ENCODE measurements around the gene FANCC.

Gene FANCC

GRCh38 chr9:95182854-95183563, 134.5 kb downstream of the FANCC start:
- H3K27ac ChIP-seq (ENCODE audit: low read depth in 2 of 2, low read length in 2 of 2), result no peak overlapping the region
- H3K36me3 ChIP-seq (ENCODE audit: control insufficient read depth in 2 of 2, insufficient read depth in 2 of 2, low read length in 2 of 2), result no peaks in the 10 kb centered on the region
- no peak overlapping the region for H3K9ac ChIP-seq (ENCODE audit: low read depth in 1 of 2, low read length in 2 of 2)
- no peaks in the 10 kb centered on the region for H3K4me1 ChIP-seq (ENCODE audit: control insufficient read depth in 2 of 2, insufficient read depth in 2 of 2, low read length in 2 of 2)
- H3K27me3 ChIP-seq (ENCODE audit: control insufficient read depth in 2 of 2, insufficient read depth in 2 of 2, low read length in 2 of 2), result no peaks in the 10 kb centered on the region
- no peak overlapping the region for H3K4me3 ChIP-seq (ENCODE audit: low read length in 2 of 2)
- no peaks in the 10 kb centered on the region for H3K9me3 ChIP-seq (ENCODE audit: control insufficient read depth in 2 of 2, low read length in 2 of 2)

GRCh38 chr9:95181835-95182234, 135.7 kb downstream of the FANCC start:
- Histone ChIP-seq H3K27me3 (ENCODE audit: control insufficient read depth in 2 of 2, insufficient read depth in 2 of 2, low read length in 2 of 2) (no peaks in the 10 kb centered on the region), H3K36me3 (ENCODE audit: control insufficient read depth in 2 of 2, insufficient read depth in 2 of 2, low read length in 2 of 2) (no peaks in the 10 kb centered on the region), H3K4me3 (ENCODE audit: low read length in 2 of 2) (no peak overlapping the region), H3K9ac (ENCODE audit: low read depth in 1 of 2, low read length in 2 of 2) (no peak overlapping the region), H3K9me3 (ENCODE audit: control insufficient read depth in 2 of 2, low read length in 2 of 2) (no peaks in the 10 kb centered on the region), H3K27ac (ENCODE audit: low read depth in 2 of 2, low read length in 2 of 2) (no peak overlapping the region), H3K4me1 (ENCODE audit: control insufficient read depth in 2 of 2, insufficient read depth in 2 of 2, low read length in 2 of 2) (no peaks in the 10 kb centered on the region)

- H3K4me3 ChIP-seq (ENCODE audit: low read length in 2 of 2), result no peak overlapping the region
- H3K27me3 ChIP-seq (ENCODE audit: control insufficient read depth in 2 of 2, insufficient read depth in 2 of 2, low read length in 2 of 2), result no peaks in the 10 kb centered on the region
- H3K9ac ChIP-seq (ENCODE audit: low read depth in 1 of 2, low read length in 2 of 2), result no peak overlapping the region
- no peaks in the 10 kb centered on the region for H3K36me3 ChIP-seq (ENCODE audit: control insufficient read depth in 2 of 2, insufficient read depth in 2 of 2, low read length in 2 of 2)
- H3K4me1 ChIP-seq (ENCODE audit: control insufficient read depth in 2 of 2, insufficient read depth in 2 of 2, low read length in 2 of 2), result no peaks in the 10 kb centered on the region
- no peak overlapping the region for H3K27ac ChIP-seq (ENCODE audit: low read depth in 2 of 2, low read length in 2 of 2)
- H3K9me3 ChIP-seq (ENCODE audit: control insufficient read depth in 2 of 2, low read length in 2 of 2), result no peaks in the 10 kb centered on the region
Measured at GRCh38 chr9:95181226-95181818, 136.2 kb downstream of the FANCC start.

GRCh38 chr9:95177617-95178016, 139.9 kb downstream of the FANCC start:
- Histone ChIP-seq H3K4me1 (ENCODE audit: control insufficient read depth in 2 of 2, insufficient read depth in 2 of 2, low read length in 2 of 2) (no peaks in the 10 kb centered on the region), H3K9ac (ENCODE audit: low read depth in 1 of 2, low read length in 2 of 2) (no peak overlapping the region), H3K4me3 (ENCODE audit: low read length in 2 of 2) (no peak overlapping the region), H3K9me3 (ENCODE audit: control insufficient read depth in 2 of 2, low read length in 2 of 2) (no peaks in the 10 kb centered on the region), H3K36me3 (ENCODE audit: control insufficient read depth in 2 of 2, insufficient read depth in 2 of 2, low read length in 2 of 2) (no peaks in the 10 kb centered on the region), H3K27me3 (ENCODE audit: control insufficient read depth in 2 of 2, insufficient read depth in 2 of 2, low read length in 2 of 2) (no peaks in the 10 kb centered on the region), H3K27ac (ENCODE audit: low read depth in 2 of 2, low read length in 2 of 2) (no peak overlapping the region)

GRCh38 chr9:95176755-95177319, 140.7 kb downstream of the FANCC start:
- no peaks in the 10 kb centered on the region for H3K9me3 ChIP-seq (ENCODE audit: control insufficient read depth in 2 of 2, low read length in 2 of 2)
- H3K27me3 ChIP-seq (ENCODE audit: control insufficient read depth in 2 of 2, insufficient read depth in 2 of 2, low read length in 2 of 2), result no peaks in the 10 kb centered on the region
- H3K27ac ChIP-seq (ENCODE audit: low read depth in 2 of 2, low read length in 2 of 2), result no peak overlapping the region
- no peak overlapping the region for H3K9ac ChIP-seq (ENCODE audit: low read depth in 1 of 2, low read length in 2 of 2)
- H3K4me1 ChIP-seq (ENCODE audit: control insufficient read depth in 2 of 2, insufficient read depth in 2 of 2, low read length in 2 of 2), result no peaks in the 10 kb centered on the region
- no peaks in the 10 kb centered on the region for H3K36me3 ChIP-seq (ENCODE audit: control insufficient read depth in 2 of 2, insufficient read depth in 2 of 2, low read length in 2 of 2)
- H3K4me3 ChIP-seq (ENCODE audit: low read length in 2 of 2), result no peak overlapping the region

- H3K4me3 ChIP-seq (ENCODE audit: low read length in 2 of 2), result no peak overlapping the region
- H3K4me1 ChIP-seq (ENCODE audit: control insufficient read depth in 2 of 2, insufficient read depth in 2 of 2, low read length in 2 of 2), result no peaks in the 10 kb centered on the region
- no peaks in the 10 kb centered on the region for H3K9me3 ChIP-seq (ENCODE audit: control insufficient read depth in 2 of 2, low read length in 2 of 2)
- H3K36me3 ChIP-seq (ENCODE audit: control insufficient read depth in 2 of 2, insufficient read depth in 2 of 2, low read length in 2 of 2), result no peaks in the 10 kb centered on the region
- no peak overlapping the region for H3K9ac ChIP-seq (ENCODE audit: low read depth in 1 of 2, low read length in 2 of 2)
- H3K27me3 ChIP-seq (ENCODE audit: control insufficient read depth in 2 of 2, insufficient read depth in 2 of 2, low read length in 2 of 2), result no peaks in the 10 kb centered on the region
- no peak overlapping the region for H3K27ac ChIP-seq (ENCODE audit: low read depth in 2 of 2, low read length in 2 of 2)
Measured at GRCh38 chr9:95175523-95175922, 142.0 kb downstream of the FANCC start.

GRCh38 chr9:95174038-95174437, 143.5 kb downstream of the FANCC start:
- H3K27ac ChIP-seq (ENCODE audit: low read depth in 2 of 2, low read length in 2 of 2), result no peak overlapping the region
- no peaks in the 10 kb centered on the region for H3K4me1 ChIP-seq (ENCODE audit: control insufficient read depth in 2 of 2, insufficient read depth in 2 of 2, low read length in 2 of 2)
- H3K9ac ChIP-seq (ENCODE audit: low read depth in 1 of 2, low read length in 2 of 2), result no peak overlapping the region
- no peak overlapping the region for H3K4me3 ChIP-seq (ENCODE audit: low read length in 2 of 2)
- H3K27me3 ChIP-seq (ENCODE audit: control insufficient read depth in 2 of 2, insufficient read depth in 2 of 2, low read length in 2 of 2), result no peaks in the 10 kb centered on the region
- no peaks in the 10 kb centered on the region for H3K9me3 ChIP-seq (ENCODE audit: control insufficient read depth in 2 of 2, low read length in 2 of 2)
- H3K36me3 ChIP-seq (ENCODE audit: control insufficient read depth in 2 of 2, insufficient read depth in 2 of 2, low read length in 2 of 2), result peaks cover 0 to 3% of the 10 kb centered on the region in 2 donors

GRCh38 chr9:95171596-95171995, 145.9 kb downstream of the FANCC start:
- no peaks in the 10 kb centered on the region for H3K9me3 ChIP-seq (ENCODE audit: control insufficient read depth in 2 of 2, low read length in 2 of 2)
- peaks cover 0 to 3% of the 10 kb centered on the region in 2 donors for H3K36me3 ChIP-seq (ENCODE audit: control insufficient read depth in 2 of 2, insufficient read depth in 2 of 2, low read length in 2 of 2)
- H3K27me3 ChIP-seq (ENCODE audit: control insufficient read depth in 2 of 2, insufficient read depth in 2 of 2, low read length in 2 of 2), result no peaks in the 10 kb centered on the region
- H3K9ac ChIP-seq (ENCODE audit: low read depth in 1 of 2, low read length in 2 of 2), result no peak overlapping the region
- no peaks in the 10 kb centered on the region for H3K4me1 ChIP-seq (ENCODE audit: control insufficient read depth in 2 of 2, insufficient read depth in 2 of 2, low read length in 2 of 2)
- no peak overlapping the region for H3K27ac ChIP-seq (ENCODE audit: low read depth in 2 of 2, low read length in 2 of 2)
- H3K4me3 ChIP-seq (ENCODE audit: low read length in 2 of 2), result no peak overlapping the region

- H3K27ac ChIP-seq (ENCODE audit: low read depth in 2 of 2, low read length in 2 of 2), result no peak overlapping the region
- H3K36me3 ChIP-seq (ENCODE audit: control insufficient read depth in 2 of 2, insufficient read depth in 2 of 2, low read length in 2 of 2), result peaks cover 0 to 3% of the 10 kb centered on the region in 2 donors
- no peaks in the 10 kb centered on the region for H3K4me1 ChIP-seq (ENCODE audit: control insufficient read depth in 2 of 2, insufficient read depth in 2 of 2, low read length in 2 of 2)
- H3K4me3 ChIP-seq (ENCODE audit: low read length in 2 of 2), result no peak overlapping the region
- no peaks in the 10 kb centered on the region for H3K9me3 ChIP-seq (ENCODE audit: control insufficient read depth in 2 of 2, low read length in 2 of 2)
- no peaks in the 10 kb centered on the region for H3K27me3 ChIP-seq (ENCODE audit: control insufficient read depth in 2 of 2, insufficient read depth in 2 of 2, low read length in 2 of 2)
- no peak overlapping the region for H3K9ac ChIP-seq (ENCODE audit: low read depth in 1 of 2, low read length in 2 of 2)
Measured at GRCh38 chr9:95171001-95171400, 146.5 kb downstream of the FANCC start.

GRCh38 chr9:95167998-95168397, 149.5 kb downstream of the FANCC start:
- H3K4me1 ChIP-seq (ENCODE audit: control insufficient read depth in 2 of 2, insufficient read depth in 2 of 2, low read length in 2 of 2), result no peaks in the 10 kb centered on the region
- no peak overlapping the region for H3K9ac ChIP-seq (ENCODE audit: low read depth in 1 of 2, low read length in 2 of 2)
- H3K9me3 ChIP-seq (ENCODE audit: control insufficient read depth in 2 of 2, low read length in 2 of 2), result no peaks in the 10 kb centered on the region
- no peaks in the 10 kb centered on the region for H3K27me3 ChIP-seq (ENCODE audit: control insufficient read depth in 2 of 2, insufficient read depth in 2 of 2, low read length in 2 of 2)
- H3K27ac ChIP-seq (ENCODE audit: low read depth in 2 of 2, low read length in 2 of 2), result no peak overlapping the region
- no peak overlapping the region for H3K4me3 ChIP-seq (ENCODE audit: low read length in 2 of 2)
- peaks cover 0 to 3% of the 10 kb centered on the region in 2 donors for H3K36me3 ChIP-seq (ENCODE audit: control insufficient read depth in 2 of 2, insufficient read depth in 2 of 2, low read length in 2 of 2)

Measured in mucosa of rectum (tissue), 2 donors.